CD14-positive monocyte (primary cell): ENCODE results near the gene GABRB2. TPM values are rescaled to one million over a fixed set of nuclear protein-coding genes. Genes with fewer than 3 reads are reported as not detected.
A peak's percentile ranks its signal among the peaks of the same experiment; 100 is the strongest.
"Not testable (repeated sequence)": the region's sequence is repeated elsewhere in the genome, so short reads cannot be mapped to it uniquely, and the experiment has no call there.

Source experiments
- DNase-seq, 3 donors: peaks; one replicate each; pipeline ENCODE4 v3.0.0-alpha.2; 2011 to 2022
- H2AFZ ChIP-seq: 2 replicates; pipeline ENCODE4 v1.6.0; 2012; ENCODE audit warnings: mild to moderate bottlenecking, low read depth, low read length, inconsistent platforms; ENCODE audit not compliant: insufficient read depth, poor library complexity, severe bottlenecking
- H3K27ac ChIP-seq, 2 donors: 1 replicate in 1 of 2; 2 replicates in 1 of 2; pipeline ENCODE4 v1.5.1; 2012 to 2013; ENCODE audit warnings: low read length in 2 of 2, control low read depth in 1 of 2, inconsistent platforms in 1 of 2, low read depth in 1 of 2, mild to moderate bottlenecking in 1 of 2
- H3K27me3 ChIP-seq, 2 donors: one replicate each; pipeline versions ENCODE4 v1.6.0 to v1.6.1; 2011 to 2013; ENCODE audit warnings: low read length in 2 of 2; ENCODE audit not compliant: control insufficient read depth in 2 of 2, insufficient read depth in 2 of 2
- H3K36me3 ChIP-seq, 2 donors: replicated peaks in 1 of 2; 1 replicate in 1 of 2; 2 replicates in 1 of 2; pipeline versions ENCODE4 v1.5.1 to v1.6.1; 2012 to 2013; ENCODE audit warnings: low read length in 2 of 2, control low read depth in 1 of 2, inconsistent platforms in 1 of 2, mild to moderate bottlenecking in 1 of 2; ENCODE audit not compliant: insufficient read depth in 2 of 2, control insufficient read depth in 1 of 2
- H3K4me1 ChIP-seq, 2 donors: 1 replicate in 1 of 2; 2 replicates in 1 of 2; pipeline versions ENCODE4 v1.5.1 to v1.6.1; 2012 to 2013; ENCODE audit warnings: low read length in 2 of 2, control low read depth in 1 of 2, inconsistent platforms in 1 of 2, mild to moderate bottlenecking in 1 of 2, moderate library complexity in 1 of 2; ENCODE audit not compliant: insufficient read depth in 2 of 2, control insufficient read depth in 1 of 2
- H3K4me2 ChIP-seq: replicated peaks from 2 replicates; pipeline ENCODE3; 2012; ENCODE audit warnings: low read length, moderate library complexity, mild to moderate bottlenecking; ENCODE audit not compliant: poor library complexity, severe bottlenecking; ENCODE audit errors: extremely low read depth
- H3K4me3 ChIP-seq, 3 experiments: fragments of 200-600 bp in 1 of 3; sonication (generic) in 1 of 3; replicated peaks in 1 of 3; 1 replicate in 2 of 3; 2 replicates in 1 of 3; pipeline ENCODE4 v1.5.1; 2011 to 2013; ENCODE audit warnings: low read length in 3 of 3, mild to moderate bottlenecking in 3 of 3, control low read depth in 2 of 3, low read depth in 2 of 3, inconsistent platforms in 1 of 3, moderate library complexity in 1 of 3
- H3K79me2 ChIP-seq: 2 replicates; pipeline ENCODE4 v1.6.0; 2012; ENCODE audit warnings: mild to moderate bottlenecking, control low read depth, inconsistent platforms, low read length, moderate library complexity; ENCODE audit not compliant: insufficient read depth
- H3K9ac ChIP-seq: 2 replicates; pipeline ENCODE4 v1.6.0; 2017; ENCODE audit warnings: low read length, mild to moderate bottlenecking; ENCODE audit not compliant: insufficient read depth, poor library complexity, severe bottlenecking
- H3K9me3 ChIP-seq, 2 donors: replicated peaks in 1 of 2; 1 replicate in 1 of 2; 2 replicates in 1 of 2; pipeline versions ENCODE4 v1.5.1 to v1.6.1; 2012 to 2013; ENCODE audit warnings: low read length in 2 of 2, control low read depth in 1 of 2; ENCODE audit not compliant: control insufficient read depth in 1 of 2, insufficient read depth in 1 of 2
- H4K20me1 ChIP-seq: 2 replicates; pipeline ENCODE4 v1.6.0; 2012; ENCODE audit warnings: mild to moderate bottlenecking, low read length, control low read depth, moderate library complexity; ENCODE audit not compliant: insufficient read depth
- H3K27ac Mint-ChIP-seq, 7 donors: one replicate each; pipeline ENCODE4 v1.8.0; 2020; ENCODE audit warnings: mild to moderate bottlenecking in 7 of 7, mixed read lengths in 7 of 7, moderate library complexity in 6 of 7, inconsistent platforms in 2 of 7
- H3K27me3 Mint-ChIP-seq, 3 donors: one replicate each; pipeline ENCODE4 v1.8.0; 2021 to 2022; ENCODE audit warnings: low read depth in 3 of 3, mild to moderate bottlenecking in 3 of 3, mixed read lengths in 3 of 3, moderate library complexity in 3 of 3, inconsistent platforms in 1 of 3
- H3K36me3 Mint-ChIP-seq, 2 donors: one replicate each; pipeline ENCODE4 v1.8.0; 2020; ENCODE audit warnings: mixed read lengths in 2 of 2, inconsistent platforms in 1 of 2, mild to moderate bottlenecking in 1 of 2
- H3K4me1 Mint-ChIP-seq: one replicate; pipeline ENCODE4 v1.8.0; 2020; ENCODE audit warnings: mild to moderate bottlenecking, mixed read lengths
- H3K4me3 Mint-ChIP-seq, 2 donors: one replicate each; pipeline ENCODE4 v1.8.0; 2020; ENCODE audit warnings: mild to moderate bottlenecking in 2 of 2, mixed read lengths in 2 of 2, moderate library complexity in 1 of 2
- H3K9me3 Mint-ChIP-seq, 7 donors: one replicate each; pipeline ENCODE4 v1.8.0; 2020 to 2022; ENCODE audit warnings: mixed read lengths in 7 of 7, mild to moderate bottlenecking in 6 of 7, moderate library complexity in 6 of 7, inconsistent platforms in 2 of 7
- WGBS: methylation state at CpG from one replicate; pipeline ENCODE4 v1.1.5; 2013; ENCODE audit warnings: missing lambda C conversion rate; ENCODE audit not compliant: insufficient coverage; 5-methylcytosine and 5-hydroxymethylcytosine counted together
- intact Hi-C, 2 donors: fragments of 100-400 bp; cut with micrococcal nuclease; formaldehyde crosslinking; loops; one replicate each; pipeline versions ENCODE4 v1.15.0 to v1.15.1; 2023
- polyA plus RNA-seq, 3 donors: library from polyadenylated mRNA; depleted of rRNA in 1 of 3; unstranded in 2 of 3; stranded (reverse) in 1 of 3; fragments of 300-500 nt in 2 of 3; fragments of >200 nt in 1 of 3; fragmentation: Illumina TruSeq in 2 of 3; gene quantifications; 1 replicate in 2 of 3; 2 replicates in 1 of 3; pipeline ENCODE4 v1.2.3, GENCODE V29; 2012 to 2021
- TF ChIP-seq, protein P1 (sequence below): fragments of 200-600 bp; IDR thresholded peaks from one replicate; pipeline ENCODE4 v1.8.0; 2022; ENCODE audit warnings: antibody characterized with exemption, mild to moderate bottlenecking

The GABRB2 gene
- polyA plus RNA-seq, 3 donors = not detected

- Histone ChIP-seq H3K27me3 (no peaks in the 10 kb centered on the region), H3K9me3 (no peaks in the 10 kb centered on the region), H3K36me3 (no peaks in the 10 kb centered on the region), H2AFZ (no peak overlapping the region), H3K27ac (no peak overlapping the region), H3K4me1 (no peaks in the 10 kb centered on the region), H3K79me2 (no peaks in the 10 kb centered on the region), H4K20me1 (no peaks in the 10 kb centered on the region), H3K4me3 (no peak overlapping the region), H3K4me2 (no peak overlapping the region), H3K9ac (no peak overlapping the region)
- Mint-ChIP-seq H3K36me3 (no peaks in the 10 kb centered on the region), H3K9me3 (peaks cover 0 to 1% (median 0%) of the 10 kb centered on the region in 7 donors), H3K4me1 (no peaks in the 10 kb centered on the region), H3K4me3 (no peak overlapping the region), H3K27ac (no peak overlapping the region), H3K27me3 (no peaks in the 10 kb centered on the region)
- TF ChIP-seq, protein P1, sequence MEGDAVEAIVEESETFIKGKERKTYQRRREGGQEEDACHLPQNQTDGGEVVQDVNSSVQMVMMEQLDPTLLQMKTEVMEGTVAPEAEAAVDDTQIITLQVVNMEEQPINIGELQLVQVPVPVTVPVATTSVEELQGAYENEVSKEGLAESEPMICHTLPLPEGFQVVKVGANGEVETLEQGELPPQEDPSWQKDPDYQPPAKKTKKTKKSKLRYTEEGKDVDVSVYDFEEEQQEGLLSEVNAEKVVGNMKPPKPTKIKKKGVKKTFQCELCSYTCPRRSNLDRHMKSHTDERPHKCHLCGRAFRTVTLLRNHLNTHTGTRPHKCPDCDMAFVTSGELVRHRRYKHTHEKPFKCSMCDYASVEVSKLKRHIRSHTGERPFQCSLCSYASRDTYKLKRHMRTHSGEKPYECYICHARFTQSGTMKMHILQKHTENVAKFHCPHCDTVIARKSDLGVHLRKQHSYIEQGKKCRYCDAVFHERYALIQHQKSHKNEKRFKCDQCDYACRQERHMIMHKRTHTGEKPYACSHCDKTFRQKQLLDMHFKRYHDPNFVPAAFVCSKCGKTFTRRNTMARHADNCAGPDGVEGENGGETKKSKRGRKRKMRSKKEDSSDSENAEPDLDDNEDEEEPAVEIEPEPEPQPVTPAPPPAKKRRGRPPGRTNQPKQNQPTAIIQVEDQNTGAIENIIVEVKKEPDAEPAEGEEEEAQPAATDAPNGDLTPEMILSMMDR = no peak
- no CpG with 5 or more reads among the region's 1 CpG for WGBS
- intact Hi-C loops = no loop called here
- no peak for DNase-seq
Observed at GRCh38 chr5:161513942-161514341, 32.6 kb downstream of the GABRB2 start.

GRCh38 chr5:161507591-161507990 lies 38.9 kb downstream of the GABRB2 start:
- no peak overlapping the region for H3K27ac ChIP-seq
- H4K20me1 ChIP-seq = no peaks in the 10 kb centered on the region
- H3K36me3 Mint-ChIP-seq = no peaks in the 10 kb centered on the region
- no peaks in the 10 kb centered on the region for H3K36me3 ChIP-seq
- no peak overlapping the region for H3K27ac Mint-ChIP-seq
- intact Hi-C loops = no loop called here
- no peaks in the 10 kb centered on the region for H3K27me3 ChIP-seq
- no peaks in the 10 kb centered on the region for H3K9me3 ChIP-seq
- no peak for DNase-seq
- no peaks in the 10 kb centered on the region for H3K79me2 ChIP-seq
- no peak overlapping the region for H2AFZ ChIP-seq
- H3K4me3 ChIP-seq = no peak overlapping the region
- peaks cover 0 to 3% (median 0%) of the 10 kb centered on the region in 7 donors for H3K9me3 Mint-ChIP-seq
- no peaks in the 10 kb centered on the region for H3K27me3 Mint-ChIP-seq
- no peaks in the 10 kb centered on the region for H3K4me1 Mint-ChIP-seq
- 57% methylated on average over 1 of the region's 2 CpGs for WGBS
- no peak overlapping the region for H3K4me2 ChIP-seq
- H3K4me1 ChIP-seq = no peaks in the 10 kb centered on the region
- TF ChIP-seq, protein P1 = no peak
- H3K4me3 Mint-ChIP-seq = no peak overlapping the region
- H3K9ac ChIP-seq = no peak overlapping the region

DNA sequence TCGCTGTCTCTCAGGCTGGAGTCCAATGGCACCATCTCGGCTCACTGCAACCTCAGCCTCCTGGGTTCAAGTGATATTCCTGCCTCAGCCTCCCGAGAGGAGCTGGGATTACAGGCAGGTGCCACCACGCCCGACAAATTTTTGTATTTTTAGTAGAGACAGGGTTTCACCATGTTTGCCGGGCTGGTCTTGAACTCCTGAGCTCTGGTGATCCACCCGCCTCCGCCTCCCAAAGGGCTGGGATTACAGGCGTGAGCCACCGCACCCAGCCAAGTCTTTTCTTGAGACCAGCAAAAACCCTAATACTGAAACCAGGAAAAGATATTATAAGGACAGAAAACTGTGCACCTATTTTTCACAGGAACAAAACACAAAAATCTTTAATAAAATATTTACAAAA lies 41.4 kb downstream of the GABRB2 start:
- H3K79me2 ChIP-seq, H3K27ac ChIP-seq, H2AFZ ChIP-seq, H3K9ac ChIP-seq, H3K27me3 ChIP-seq, H3K9me3 ChIP-seq, H3K9me3 Mint-ChIP-seq, H3K4me1 ChIP-seq, H3K36me3 Mint-ChIP-seq, H3K4me2 ChIP-seq, H3K27me3 Mint-ChIP-seq, H4K20me1 ChIP-seq, DNase-seq, H3K4me1 Mint-ChIP-seq, H3K4me3 Mint-ChIP-seq, H3K36me3 ChIP-seq, H3K4me3 ChIP-seq, intact Hi-C loops: not testable (repeated sequence)
- 100% methylated on average over 3 of the region's 10 CpGs for WGBS
- H3K27ac Mint-ChIP-seq = peak overlapping the region in 1 of 7 donors; percentile 30
